Endometrium (tissue), 2 donors: Measurements from ENCODE around the gene RAB3IL1.

Experiments used
- FAIRE-seq: peaks from 2 replicates; lab custom pipeline; 2012; peaks lifted over from hg19 to GRCh38; lab: Jason Lieb, UNC
- donor health status: control.
- donor health status: control.

Gene RAB3IL1

GRCh38 chr11:61918938-61919704 is 1.8 kb upstream of the RAB3IL1 start:
- no peak for FAIRE-seq

DNA sequence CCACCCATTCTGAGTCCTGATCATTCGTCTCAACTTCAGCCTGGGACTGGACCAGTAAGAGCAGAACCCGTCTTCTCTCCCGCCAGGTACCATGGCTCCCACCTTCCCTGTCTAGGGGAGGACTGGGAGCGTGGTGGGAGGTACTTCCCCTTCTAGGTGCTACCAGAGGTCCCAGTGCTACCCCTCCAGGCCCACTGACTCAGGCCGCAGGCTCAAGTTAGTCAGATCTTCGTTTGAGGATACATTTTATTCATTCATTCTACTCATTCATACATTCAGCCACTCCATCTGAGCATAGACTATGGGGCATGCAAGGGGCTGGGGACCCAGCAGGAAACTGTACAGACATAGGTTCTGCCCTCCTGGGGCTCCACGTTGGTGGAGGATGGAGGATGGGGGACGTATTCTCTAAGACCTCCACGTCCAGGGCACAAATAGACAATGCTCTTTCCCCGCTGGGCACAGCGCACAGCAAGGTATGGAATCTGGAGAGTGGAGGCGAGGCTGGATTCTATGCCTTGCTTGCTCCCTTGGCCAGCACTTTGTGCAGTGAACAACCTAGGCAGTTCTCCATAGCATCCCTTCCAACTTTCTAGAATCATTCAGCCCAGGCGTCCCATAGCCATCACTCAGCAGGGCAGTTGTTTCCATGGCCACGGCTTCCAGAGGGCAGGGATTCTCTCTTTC is 1.0 kb upstream of the RAB3IL1 start:
- FAIRE-seq, result no peak

GRCh38 chr11:61916737-61917333 is 531 bp downstream of the RAB3IL1 start:
- FAIRE-seq, result no peak

- FAIRE-seq, result no peak
These were observed 2.7 kb downstream of the RAB3IL1 start for GRCh38 chr11:61914471-61915171.

DNA sequence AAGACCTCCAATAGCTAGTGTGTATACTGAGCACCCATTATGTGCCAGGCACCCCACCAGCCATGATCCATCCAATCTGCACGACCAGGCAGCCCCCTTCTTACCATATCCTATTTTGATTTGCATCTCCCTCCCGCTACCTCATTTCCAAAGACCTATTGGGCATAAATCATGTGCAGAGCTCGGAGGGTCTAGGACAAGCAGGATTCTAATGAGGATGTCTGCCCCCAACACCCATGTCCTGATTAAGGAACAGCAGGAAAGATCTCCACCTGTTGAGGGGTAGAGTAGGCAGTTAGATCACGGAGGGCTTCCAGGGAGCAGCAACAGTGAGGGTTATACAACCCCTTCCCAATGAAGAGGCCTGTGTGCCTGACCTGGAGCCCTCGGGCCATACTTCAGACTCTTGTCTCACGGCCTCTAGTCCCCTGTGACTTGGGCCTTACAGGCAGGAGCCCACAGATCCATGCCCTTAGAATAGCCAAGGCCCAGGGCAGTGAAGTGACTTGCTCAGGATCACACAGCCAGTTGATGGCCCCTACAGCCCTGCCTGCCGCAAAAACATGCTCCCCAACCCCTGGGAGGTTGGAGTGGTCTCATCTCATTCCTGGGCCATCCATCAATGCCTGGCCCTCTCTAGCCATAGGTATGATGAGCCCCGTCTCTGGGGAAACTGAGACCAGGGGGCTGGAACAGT is 3.5 kb downstream of the RAB3IL1 start:
- no peak for FAIRE-seq

DNA sequence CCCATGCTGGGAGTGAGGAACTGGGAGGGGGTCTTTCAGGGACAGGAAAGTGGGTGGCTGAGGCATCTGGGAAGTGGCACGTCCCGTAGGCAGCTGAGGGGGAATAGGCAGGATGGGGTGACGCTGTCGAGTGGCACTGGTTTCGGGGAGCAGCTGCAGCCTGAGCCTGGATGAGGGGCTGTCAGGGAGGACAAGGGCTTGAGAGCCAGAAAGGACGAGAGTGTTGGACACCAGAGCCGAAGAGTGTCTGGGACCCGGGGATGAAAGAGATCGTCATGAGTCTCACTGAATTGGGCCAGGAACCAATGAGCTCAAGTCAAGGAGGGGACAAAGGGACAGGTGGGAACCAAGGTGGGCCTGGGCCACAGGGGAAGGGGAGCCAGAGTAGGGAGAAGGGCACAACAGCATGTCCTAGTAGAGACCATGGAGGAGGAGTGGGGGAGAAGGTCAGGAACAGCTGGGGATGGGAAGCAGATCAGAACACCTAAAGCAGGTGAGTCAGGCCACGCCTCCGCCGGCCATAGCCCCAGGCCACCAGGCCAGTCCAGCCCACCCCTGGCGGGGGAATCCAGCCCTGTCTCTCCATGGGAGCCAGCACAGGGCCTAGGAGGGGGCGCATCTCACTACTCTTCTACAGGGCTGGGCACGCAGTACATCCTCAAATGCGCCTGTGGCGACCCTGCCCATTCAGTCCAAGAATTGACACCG is 4.2 kb downstream of the RAB3IL1 start:
- FAIRE-seq, result no peak

DNA sequence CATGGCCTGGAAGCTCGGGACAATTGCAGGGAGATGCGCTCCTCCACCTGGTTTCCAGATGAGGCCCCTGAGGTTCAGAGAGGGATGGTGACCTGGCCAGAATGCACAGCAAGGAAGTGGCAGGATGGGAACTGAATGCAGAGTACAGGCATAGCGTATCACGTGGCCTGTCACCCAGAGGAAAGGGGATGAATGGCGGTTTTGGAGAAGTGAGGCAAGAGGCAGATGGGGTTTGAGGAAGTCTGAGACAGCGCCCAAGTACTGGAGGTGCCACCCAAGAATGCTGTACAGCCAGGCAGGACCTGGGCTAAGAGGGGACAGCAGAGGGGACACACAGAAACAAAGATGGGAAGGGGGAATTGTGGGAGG is 4.9 kb downstream of the RAB3IL1 start:
- FAIRE-seq, result no peak

DNA sequence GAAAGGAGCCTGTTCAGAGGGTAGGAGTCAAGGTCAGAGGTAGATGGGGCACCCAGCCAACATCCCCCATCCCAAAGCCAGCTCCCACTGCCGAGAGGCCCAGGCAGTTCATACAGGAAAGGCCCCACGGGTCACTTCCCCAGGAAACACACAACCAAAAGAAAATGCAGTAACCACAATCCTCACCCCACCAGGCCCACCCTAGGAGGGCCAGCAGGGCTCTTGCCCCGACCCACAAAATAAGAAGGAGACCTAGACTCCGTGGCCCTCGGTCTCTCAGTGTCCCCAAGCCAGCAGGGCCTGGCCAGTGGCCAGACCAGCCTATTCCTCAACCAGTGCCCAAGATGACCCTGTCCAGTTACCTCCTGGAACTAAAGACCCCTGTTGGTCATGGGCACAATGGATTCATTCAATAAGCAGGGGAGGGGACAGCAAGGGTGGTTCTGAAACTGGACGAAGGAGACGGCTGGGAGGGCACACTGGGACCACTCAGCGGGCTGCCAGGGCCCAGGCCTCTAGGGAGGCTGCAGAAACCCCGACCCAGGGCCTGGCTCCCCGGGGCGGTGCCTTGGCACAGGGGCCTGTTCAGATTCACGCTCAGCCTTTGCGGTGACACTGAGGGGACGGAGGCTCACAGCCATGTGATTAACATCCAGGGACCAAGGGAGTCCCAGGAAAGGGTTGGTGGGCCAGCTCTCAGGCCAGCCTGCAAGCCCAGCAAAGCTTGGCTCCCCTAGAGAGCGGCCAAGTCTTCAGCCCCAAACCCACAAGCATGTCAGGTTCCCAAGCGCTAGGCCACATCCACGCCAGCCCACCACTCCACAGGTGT is 5.5 kb downstream of the RAB3IL1 start:
- no peak for FAIRE-seq

DNA sequence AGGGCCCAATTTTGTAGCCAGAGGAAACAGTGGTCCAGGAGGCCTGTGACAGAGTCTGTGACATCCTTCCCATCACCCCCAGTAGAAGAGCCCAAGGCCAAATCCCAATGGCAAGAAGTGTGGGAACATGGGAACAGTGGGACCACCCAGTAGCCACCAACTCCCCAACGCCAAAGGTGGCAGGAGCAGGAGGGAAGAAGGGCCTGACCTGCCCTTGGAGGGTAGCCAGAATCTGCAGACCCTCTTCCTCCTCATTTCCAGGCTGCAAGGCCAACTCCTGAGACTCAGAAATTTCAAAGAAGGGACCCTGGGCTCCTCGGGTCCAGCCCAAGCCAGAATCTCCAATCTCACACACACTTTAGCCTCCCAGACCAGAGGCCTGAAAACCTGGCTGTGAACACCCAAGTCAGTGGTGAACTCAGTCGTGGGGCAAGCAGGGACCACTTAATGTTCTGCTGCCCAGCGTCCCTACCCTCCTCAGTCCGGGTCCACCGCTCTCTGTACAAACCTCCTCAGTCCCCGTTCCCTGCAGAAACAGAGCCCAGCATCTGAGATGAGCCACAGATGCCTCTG is 6.2 kb downstream of the RAB3IL1 start:
- FAIRE-seq, result no peak

DNA sequence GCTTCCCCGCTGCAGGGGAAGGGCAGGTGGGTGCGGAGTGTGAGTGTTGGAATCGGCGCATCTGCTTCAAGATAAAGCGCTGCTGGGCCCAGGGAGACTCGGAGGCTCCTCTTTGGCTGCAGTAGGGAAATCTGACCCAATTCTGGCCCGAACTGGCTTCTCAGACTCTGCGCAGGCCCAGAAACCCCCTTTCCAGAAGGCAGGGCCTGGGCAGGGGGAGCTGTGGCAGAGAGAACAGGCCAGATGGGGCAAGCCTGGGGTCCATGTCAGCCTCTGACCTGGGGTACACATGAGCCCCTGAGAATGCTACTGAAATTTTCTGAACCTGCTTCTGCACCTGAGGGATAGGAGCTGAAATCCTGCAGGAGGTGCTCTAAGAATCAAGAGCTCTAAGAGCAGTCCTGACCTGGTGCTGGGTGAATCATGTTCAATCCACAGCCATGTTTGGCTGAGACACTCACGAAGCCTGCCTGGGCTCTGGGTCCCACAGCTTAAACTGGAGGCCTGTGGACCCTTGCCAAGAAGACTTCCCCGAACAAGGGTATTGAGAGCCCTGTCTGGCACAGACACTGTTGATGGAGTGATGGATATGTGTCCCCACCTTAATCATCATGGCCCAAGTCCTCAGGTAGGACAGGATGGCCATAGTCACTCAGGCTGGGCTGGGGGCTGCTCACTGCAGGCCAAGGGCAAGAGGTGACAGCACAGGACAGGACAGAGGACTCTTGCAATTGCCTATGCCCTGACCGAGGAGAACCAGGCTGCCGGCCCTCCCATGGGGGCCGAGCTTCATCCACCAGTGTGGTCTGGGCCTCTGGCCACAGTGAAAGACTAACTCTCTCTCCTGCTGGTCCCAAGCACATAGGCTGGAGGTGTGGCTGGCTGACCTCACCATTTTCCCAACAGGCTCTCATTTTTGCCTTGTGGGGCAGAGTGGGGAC is 6.9 kb downstream of the RAB3IL1 start:
- FAIRE-seq, result no peak

DNA sequence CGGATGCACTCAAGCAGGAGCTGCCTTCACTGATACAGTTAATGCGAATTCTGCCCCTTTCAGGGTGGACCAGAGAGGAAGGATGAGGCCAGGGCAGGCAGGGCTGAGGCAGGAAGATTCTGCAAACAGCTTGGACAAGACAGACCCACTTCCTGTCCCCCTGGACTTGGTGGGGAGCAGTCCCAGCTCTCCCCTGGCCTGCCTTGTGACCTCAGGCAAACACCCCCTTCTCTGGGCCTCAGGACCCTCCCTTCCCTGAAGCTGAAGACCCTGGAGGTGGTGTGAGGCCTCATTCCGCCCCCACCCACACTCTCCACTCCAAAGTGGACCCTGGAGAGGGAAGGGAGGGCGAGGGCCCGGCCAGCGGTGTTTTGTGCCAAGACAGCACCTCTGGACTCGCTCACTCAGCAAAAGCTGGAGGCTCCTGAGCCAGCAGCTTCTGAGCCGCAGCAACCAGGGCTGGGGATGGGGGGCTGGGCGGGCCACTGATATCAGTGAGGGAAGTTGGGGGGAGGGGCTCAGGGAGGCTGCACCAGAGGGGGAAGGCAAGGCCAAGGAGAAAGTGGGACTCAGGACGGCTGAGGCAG is 8.5 kb downstream of the RAB3IL1 start:
- no peak for FAIRE-seq

- no peak for FAIRE-seq
These were observed 9.3 kb downstream of the RAB3IL1 start for GRCh38 chr11:61907871-61908729.

DNA sequence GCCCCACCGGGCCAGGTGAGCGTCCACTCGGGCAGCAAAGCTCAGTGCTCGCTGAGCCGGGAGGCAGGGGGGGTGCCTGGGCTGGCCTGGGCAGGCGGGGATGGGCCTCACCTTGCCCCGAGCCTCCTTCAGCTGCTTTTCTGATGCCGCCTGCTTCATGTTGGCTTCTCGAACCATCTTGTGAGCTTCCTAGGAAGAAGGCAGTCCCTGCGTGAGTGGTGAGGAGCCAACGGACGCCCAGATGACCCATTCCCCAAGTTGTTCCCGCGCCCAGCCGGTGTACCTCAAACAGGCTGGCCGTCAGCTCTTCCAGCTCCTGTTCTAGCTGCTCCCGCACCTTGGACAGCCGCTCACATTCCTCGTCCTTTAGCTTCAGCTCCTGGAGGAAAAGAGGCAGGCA is 10.1 kb downstream of the RAB3IL1 start:
- FAIRE-seq, result no peak

GRCh38 chr11:61906522-61906909 is 10.8 kb downstream of the RAB3IL1 start:
- no peak for FAIRE-seq

- FAIRE-seq, result no peak
These were observed 11.4 kb downstream of the RAB3IL1 start for GRCh38 chr11:61905801-61906521.

- no peak for FAIRE-seq
These were observed 12.2 kb downstream of the RAB3IL1 start for GRCh38 chr11:61905067-61905696.
